Ishikawa (cell line): ENCODE data around the gene EDEM3.

ENCODE experiments used
- CEBPB ChIP-seq: IDR thresholded peaks from 2 replicates; pipeline ENCODE4 v1.6.1; 2012
- EP300 ChIP-seq: IDR thresholded peaks from 2 replicates; pipeline ENCODE4 v1.6.1; 2012; ENCODE audit warnings: borderline replicate concordance
- MAX ChIP-seq: IDR thresholded peaks from 2 replicates; pipeline ENCODE4 v1.6.1; 2012
- TAF1 ChIP-seq: IDR thresholded peaks from 2 replicates; pipeline ENCODE4 v1.6.1; 2012; ENCODE audit warnings: low read depth, mild to moderate bottlenecking
- YY1 ChIP-seq: IDR thresholded peaks from 2 replicates; pipeline ENCODE4 v1.6.1; 2012; ENCODE audit warnings: low read depth
- ZBTB7A ChIP-seq: IDR thresholded peaks from 2 replicates; pipeline ENCODE4 v1.6.1; 2012; ENCODE audit warnings: low read depth

GRCh38 chr1:184804220-184804619 lies 49.6 kb upstream of the EDEM3 start:
- no peak for TF ChIP-seq ZBTB7A
- no peak for TF ChIP-seq EP300
- TF ChIP-seq CEBPB, result no peak
- no peak for TF ChIP-seq YY1
- TF ChIP-seq MAX, result no peak
- no peak for TF ChIP-seq TAF1
